NT2/D1 (cell line): ENCODE results near the gene CAMTA1.

ENCODE experiments used
- SUZ12 ChIP-seq: IDR thresholded peaks from 2 replicates; pipeline ENCODE4 v1.6.1; 2011; ENCODE audit not compliant: insufficient read length, insufficient read depth; ENCODE audit errors: extremely low read depth
- YY1 ChIP-seq: IDR thresholded peaks from 2 replicates; pipeline ENCODE4 v1.6.1; 2011; ENCODE audit not compliant: insufficient read length, insufficient read depth
- ZNF274 ChIP-seq: IDR thresholded peaks from 2 replicates; pipeline ENCODE4 v1.6.1; 2011; ENCODE audit warnings: mild to moderate bottlenecking, low read depth, low read length

- TF ChIP-seq YY1 (no peak), ZNF274 (no peak), SUZ12 (no peak)
Observed at GRCh38 chr1:7479571-7479970, 694.3 kb downstream of the CAMTA1 start.
